Natural killer cell treated with Interleukin-12 subunit alpha and Interleukin-12 subunit beta and Interleukin-15 and Interleukin-18, amount 100 ng/mL, for 72 hours (primary cell): ENCODE measurements around the gene HNRNPC. TPM values are rescaled to one million over a fixed set of nuclear protein-coding genes. Genes with fewer than 3 reads are reported as not detected.
"Not testable (repeated sequence)": the region's sequence is repeated elsewhere in the genome, so short reads cannot be mapped to it uniquely, and the experiment has no call there.

Source experiments
- ATAC-seq, 2 donors: fragments of 150-1000 bp; cut with Tn5 transposase in 1 of 2; sonication (Bioruptor Pico), chemical (Tn5 transposase) in 1 of 2; 2 replicates each; pipeline ENCODE4 v1.10.0; 2021
- DNase-seq: peaks from one replicate; pipeline ENCODE4 v3.0.0; 2022; ENCODE audit warnings: low spot score
- H3K27ac Mint-ChIP-seq, 2 donors: 1 replicate in 1 of 2; 2 replicates in 1 of 2; pipeline ENCODE4 v1.8.0; 2022; ENCODE audit warnings: mixed read lengths in 2 of 2, mild to moderate bottlenecking in 1 of 2, moderate library complexity in 1 of 2
- H3K27me3 Mint-ChIP-seq, 2 donors: 1 replicate in 1 of 2; 2 replicates in 1 of 2; pipeline ENCODE4 v1.8.0; 2022; ENCODE audit warnings: mixed read lengths in 2 of 2
- H3K36me3 Mint-ChIP-seq: one replicate; pipeline ENCODE4 v1.8.0; 2022; ENCODE audit warnings: mixed read lengths
- H3K4me1 Mint-ChIP-seq, 2 donors: 1 replicate in 1 of 2; 2 replicates in 1 of 2; pipeline ENCODE4 v1.8.0; 2022; ENCODE audit warnings: low read depth in 2 of 2, mixed read lengths in 2 of 2, mild to moderate bottlenecking in 1 of 2
- H3K4me3 Mint-ChIP-seq: one replicate; pipeline ENCODE4 v1.8.0; 2022; ENCODE audit warnings: mixed read lengths
- H3K9me3 Mint-ChIP-seq: 2 replicates; pipeline ENCODE4 v1.8.0; 2022; ENCODE audit warnings: mixed read lengths
- total RNA-seq, 2 donors: library from RNA; stranded (reverse); gene quantifications; one replicate each; pipeline ENCODE4 v1.2.3, GENCODE V29; 2022

HNRNPC gene
- total RNA-seq, 2 donors from 2014 or later, result 834 to 917 TPM

DNA sequence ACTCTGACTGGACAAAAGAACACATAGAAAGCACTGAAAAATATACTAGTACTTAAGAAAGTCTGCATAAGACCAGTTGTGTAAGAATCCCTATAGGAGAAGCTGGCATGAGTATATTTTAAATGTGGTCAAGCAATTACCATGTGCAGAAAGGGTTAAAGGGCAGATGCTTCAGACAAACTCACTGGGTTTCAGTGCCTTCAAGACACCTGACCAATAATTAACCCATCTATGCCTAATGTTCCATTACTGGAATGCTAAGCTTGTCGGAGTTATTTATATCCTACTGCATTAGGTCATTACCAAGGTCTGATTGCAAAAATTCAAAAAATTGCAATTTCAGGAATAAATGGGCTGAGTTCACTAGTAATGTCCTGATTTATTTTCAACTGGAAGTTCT lies 41.3 kb downstream of the HNRNPC start:
- Mint-ChIP-seq H3K27me3 (no peaks in the 10 kb centered on the region), H3K4me1 (peaks cover 54 to 61% of the 10 kb centered on the region in 2 donors), H3K9me3 (no peaks in the 10 kb centered on the region), H3K27ac (peak overlapping the region; percentile 11 to 55), H3K36me3 (peaks cover 53% of the 10 kb centered on the region), H3K4me3 (peak overlapping the region; percentile 21)
- DNase-seq, result no peak
- no peak for ATAC-seq

DNA sequence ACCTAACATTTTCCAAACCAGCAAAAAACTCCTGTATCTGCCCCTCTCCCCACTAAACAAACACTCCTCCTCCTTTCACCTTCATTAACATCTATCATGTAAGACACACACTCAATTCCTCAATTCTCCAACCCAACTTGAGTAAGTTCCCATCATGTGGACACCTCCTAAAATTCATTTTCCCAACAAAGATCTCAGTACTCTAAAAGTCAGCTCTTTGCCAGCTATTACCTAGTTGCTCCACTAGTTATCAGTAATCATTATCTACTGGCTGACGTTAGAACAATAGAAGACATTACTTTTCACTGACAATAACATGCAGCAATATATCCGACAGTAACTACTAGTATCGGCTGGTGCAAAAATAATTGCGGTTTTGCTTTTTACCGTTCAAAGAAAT lies 42.1 kb downstream of the HNRNPC start:
- peaks cover 58 to 62% of the 10 kb centered on the region in 2 donors for H3K4me1 Mint-ChIP-seq
- DNase-seq, result no peak
- no peaks in the 10 kb centered on the region for H3K9me3 Mint-ChIP-seq
- H3K27ac Mint-ChIP-seq, result peak overlapping the region; percentile 11 to 55
- H3K27me3 Mint-ChIP-seq, result no peaks in the 10 kb centered on the region
- H3K4me3 Mint-ChIP-seq, result peak overlapping the region; percentile 5
- H3K36me3 Mint-ChIP-seq, result peaks cover 52% of the 10 kb centered on the region
- ATAC-seq, result no peak

DNA sequence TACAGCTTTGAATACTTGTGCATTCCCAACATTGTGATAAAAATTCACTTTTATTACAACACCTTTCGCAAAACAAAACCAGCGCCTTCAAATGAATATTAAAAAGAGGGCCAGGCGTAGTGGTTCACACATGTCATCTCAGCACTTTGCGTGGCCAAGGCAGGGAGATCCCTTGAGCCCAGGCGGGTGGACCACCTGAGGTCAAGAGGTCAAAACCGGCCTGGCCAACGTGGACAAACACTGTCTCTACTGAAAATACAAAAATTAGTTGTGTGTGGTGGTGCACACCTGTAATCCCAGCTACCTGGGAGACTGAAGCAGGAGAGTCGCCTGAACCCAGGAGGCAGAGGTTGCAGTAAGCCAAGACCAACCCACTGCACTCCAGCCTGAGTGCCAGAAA lies 42.8 kb downstream of the HNRNPC start:
- ATAC-seq (no peak), DNase-seq (no peak)
- H3K9me3 Mint-ChIP-seq, result no peaks in the 10 kb centered on the region
- peaks cover 55 to 59% of the 10 kb centered on the region in 2 donors for H3K4me1 Mint-ChIP-seq
- peaks cover 48% of the 10 kb centered on the region for H3K36me3 Mint-ChIP-seq
- peak overlapping the region; percentile 11 to 55 for H3K27ac Mint-ChIP-seq
- no peak overlapping the region for H3K4me3 Mint-ChIP-seq
- H3K27me3 Mint-ChIP-seq, result no peaks in the 10 kb centered on the region

DNA sequence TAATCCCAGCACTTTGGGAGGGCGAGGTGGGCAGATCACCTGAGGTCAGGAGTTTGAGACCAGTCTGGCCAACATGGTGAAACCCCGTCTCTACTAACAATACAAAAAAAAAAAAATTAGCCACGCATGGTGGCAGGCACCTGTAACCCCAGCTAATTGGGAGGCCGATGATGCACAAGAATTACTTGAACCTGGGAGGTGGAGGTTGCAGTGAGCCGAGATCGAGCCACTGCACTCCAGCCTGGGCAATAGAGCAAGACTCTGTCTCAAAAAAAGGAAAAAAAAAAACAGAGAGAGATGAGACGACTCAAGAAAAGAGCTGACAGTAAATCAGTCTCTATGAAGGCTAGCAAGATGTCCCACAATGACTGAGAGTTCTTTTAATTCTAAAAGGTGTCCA lies 44.1 kb downstream of the HNRNPC start:
- not testable (repeated sequence) for ATAC-seq, H3K4me3 Mint-ChIP-seq

DNA sequence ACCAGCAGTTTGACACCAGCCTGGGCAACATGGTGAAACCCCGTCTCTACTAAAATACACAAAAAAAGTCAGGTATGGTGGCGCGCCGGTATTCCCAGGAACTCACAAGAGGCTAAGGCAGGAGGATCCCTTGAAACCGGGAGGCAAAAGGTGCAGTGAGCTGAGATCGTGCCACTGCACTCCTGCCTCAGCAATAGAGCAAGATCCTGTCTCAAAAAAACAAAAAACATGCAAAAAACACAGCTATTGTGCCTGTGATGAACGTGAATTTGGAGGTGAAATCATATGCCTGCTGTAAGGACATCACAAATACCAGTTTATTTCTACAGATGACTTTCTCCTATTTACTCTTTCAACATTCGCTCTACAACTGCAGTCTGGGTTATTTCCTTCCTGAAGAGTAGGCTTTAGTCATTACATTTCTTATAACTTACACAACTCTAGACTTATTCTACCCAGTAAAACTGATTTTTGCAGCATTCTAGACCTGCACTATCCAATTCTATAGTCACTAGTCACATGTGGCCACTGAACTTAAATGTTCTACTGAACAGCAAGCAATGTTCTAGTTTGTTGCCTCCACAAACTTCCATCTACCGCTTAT lies 48.3 kb downstream of the HNRNPC start:
- Mint-ChIP-seq H3K4me3 (peak overlapping the region; percentile 50), H3K27me3 (no peaks in the 10 kb centered on the region), H3K36me3 (peaks cover 32% of the 10 kb centered on the region), H3K27ac (peak overlapping the region; percentile 13 to 51), H3K4me1 (peaks cover 44 to 48% of the 10 kb centered on the region in 2 donors), H3K9me3 (no peaks in the 10 kb centered on the region)
- ATAC-seq (peak; percentile 55 to 85), DNase-seq (no peak)

More for the DNA sequence above, 44.1 kb downstream of the HNRNPC start:
- Mint-ChIP-seq H3K27ac (peak overlapping the region in 1 of 2 donors; percentile 51), H3K36me3 (peaks cover 43% of the 10 kb centered on the region), H3K4me1 (peaks cover 54 to 55% of the 10 kb centered on the region in 2 donors)
- not testable (repeated sequence) for H3K9me3 Mint-ChIP-seq, H3K27me3 Mint-ChIP-seq, DNase-seq

DNA sequence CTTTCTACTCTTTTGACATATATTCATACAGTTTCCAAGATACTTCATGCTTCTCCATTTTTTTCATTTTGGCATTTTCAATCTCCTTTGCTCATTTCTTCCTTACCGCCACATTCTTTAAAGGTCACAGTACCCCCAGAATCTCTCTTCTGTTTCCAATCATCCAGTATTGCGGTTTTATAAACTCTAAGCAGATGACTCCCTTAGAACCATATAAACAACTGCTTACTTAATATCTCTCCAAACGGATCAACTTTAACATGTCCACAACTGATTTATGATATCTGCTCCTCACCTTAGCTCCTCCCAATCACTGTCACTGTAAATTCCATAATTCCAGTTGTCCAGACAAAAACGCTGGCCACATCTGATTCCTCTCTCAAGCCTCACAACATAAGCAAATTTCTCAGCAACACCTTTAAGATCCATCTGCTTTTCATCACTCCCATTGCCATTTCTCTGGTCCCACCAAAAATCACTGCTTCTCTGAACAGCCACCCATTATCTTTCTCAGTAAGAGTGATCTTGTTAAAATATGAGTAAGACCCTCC lies 49.6 kb downstream of the HNRNPC start:
- peak overlapping the region; percentile 24 for H3K4me3 Mint-ChIP-seq
- DNase-seq (no peak), ATAC-seq (no peak)
- H3K4me1 Mint-ChIP-seq, result peaks cover 56 to 59% of the 10 kb centered on the region in 2 donors
- peaks cover 42% of the 10 kb centered on the region for H3K36me3 Mint-ChIP-seq
- no peaks in the 10 kb centered on the region for H3K9me3 Mint-ChIP-seq
- peak overlapping the region; percentile 11 to 34 for H3K27ac Mint-ChIP-seq
- H3K27me3 Mint-ChIP-seq, result no peaks in the 10 kb centered on the region

DNA sequence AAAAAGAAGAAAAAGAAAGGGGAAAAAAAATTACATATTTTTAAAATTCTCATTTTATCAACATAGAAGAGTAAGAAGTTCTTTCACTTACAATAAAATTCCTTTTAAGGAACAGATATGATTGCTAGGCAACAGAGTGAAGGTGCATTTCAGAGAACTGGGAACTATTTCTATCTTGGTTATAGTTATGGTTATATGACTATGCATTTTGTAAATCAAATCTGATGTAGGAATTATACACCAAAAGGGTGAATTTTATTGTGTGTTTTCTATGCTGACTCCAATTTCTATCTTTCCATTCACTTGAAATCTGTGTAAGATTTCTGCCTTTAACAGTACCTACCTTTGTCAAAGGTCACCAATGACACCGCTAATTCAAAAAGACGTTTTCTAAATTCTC lies 50.1 kb downstream of the HNRNPC start:
- Mint-ChIP-seq H3K27ac (peak overlapping the region in 1 of 2 donors; percentile 34), H3K4me3 (peak overlapping the region; percentile 24), H3K4me1 (peaks cover 55 to 59% of the 10 kb centered on the region in 2 donors), H3K27me3 (no peaks in the 10 kb centered on the region), H3K36me3 (peaks cover 41% of the 10 kb centered on the region), H3K9me3 (no peaks in the 10 kb centered on the region)
- ATAC-seq (no peak), DNase-seq (no peak)

DNA sequence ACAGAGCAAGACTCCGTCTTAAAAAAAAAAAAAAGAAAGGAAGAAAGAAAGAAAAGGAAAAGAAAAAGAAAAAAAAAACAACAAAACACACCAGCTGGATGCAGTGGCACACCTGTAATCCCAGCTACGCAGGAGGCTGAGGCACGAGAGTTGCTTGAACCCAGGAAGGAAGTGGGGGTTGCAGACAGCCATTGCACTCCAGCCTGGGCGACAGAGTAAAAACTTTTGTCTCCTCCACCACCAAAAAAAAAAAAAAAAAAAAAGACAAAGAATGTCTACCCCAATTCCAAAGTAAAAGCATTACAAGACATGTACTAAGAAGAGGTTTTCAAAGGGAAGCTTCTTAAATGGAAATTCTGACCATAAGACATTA lies 53.4 kb downstream of the HNRNPC start:
- Mint-ChIP-seq H3K27ac (peak overlapping the region; percentile 82 to 90), H3K4me1 (peaks cover 54 to 65% of the 10 kb centered on the region in 2 donors), H3K36me3 (peaks cover 54% of the 10 kb centered on the region), H3K9me3 (no peaks in the 10 kb centered on the region), H3K27me3 (no peaks in the 10 kb centered on the region), H3K4me3 (peak overlapping the region; percentile 69)
- no peak for DNase-seq
- ATAC-seq, result peak in 1 of 2 donors; percentile 59

DNA sequence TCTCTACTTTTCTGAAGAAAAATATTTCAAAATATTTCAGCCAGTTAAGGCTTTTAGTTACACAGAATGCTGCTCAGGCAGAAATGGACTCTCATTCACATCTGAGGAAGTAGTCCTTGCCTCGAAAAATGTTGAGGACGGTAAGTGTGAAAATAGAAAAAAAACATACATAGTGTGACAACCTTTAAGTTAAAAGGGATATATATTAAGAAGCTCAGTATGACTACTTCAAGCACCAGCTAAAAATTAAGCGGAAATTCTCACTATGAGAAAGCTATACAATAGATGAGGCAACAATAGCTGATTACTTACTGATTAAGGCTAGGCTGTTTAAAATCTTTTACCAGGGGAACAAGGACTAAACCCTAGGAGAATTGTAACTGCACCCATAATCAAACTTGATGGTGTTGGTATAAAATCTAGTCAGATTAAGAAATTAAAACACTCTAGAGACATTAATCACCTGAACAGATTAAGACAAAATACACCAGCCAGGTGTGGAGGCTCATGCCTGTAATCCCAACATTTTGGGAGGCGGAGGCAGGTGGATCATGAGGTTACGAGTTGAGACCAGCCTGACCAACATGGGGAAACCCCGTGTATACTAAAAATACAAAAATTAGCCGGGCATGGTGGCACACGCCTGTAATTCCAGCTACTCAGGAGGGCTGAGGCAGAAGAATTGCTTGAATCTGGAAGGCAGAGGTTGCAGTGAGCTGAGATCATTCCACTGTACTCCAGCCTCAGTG lies 53.9 kb downstream of the HNRNPC start:
- ATAC-seq (peak; percentile 48 to 81), DNase-seq (no peak)
- H3K36me3 Mint-ChIP-seq, result peaks cover 55% of the 10 kb centered on the region
- H3K4me3 Mint-ChIP-seq, result peak overlapping the region; percentile 69
- peak overlapping the region; percentile 82 to 90 for H3K27ac Mint-ChIP-seq
- H3K9me3 Mint-ChIP-seq, result no peaks in the 10 kb centered on the region
- H3K4me1 Mint-ChIP-seq, result peaks cover 50 to 64% of the 10 kb centered on the region in 2 donors
- no peaks in the 10 kb centered on the region for H3K27me3 Mint-ChIP-seq

DNA sequence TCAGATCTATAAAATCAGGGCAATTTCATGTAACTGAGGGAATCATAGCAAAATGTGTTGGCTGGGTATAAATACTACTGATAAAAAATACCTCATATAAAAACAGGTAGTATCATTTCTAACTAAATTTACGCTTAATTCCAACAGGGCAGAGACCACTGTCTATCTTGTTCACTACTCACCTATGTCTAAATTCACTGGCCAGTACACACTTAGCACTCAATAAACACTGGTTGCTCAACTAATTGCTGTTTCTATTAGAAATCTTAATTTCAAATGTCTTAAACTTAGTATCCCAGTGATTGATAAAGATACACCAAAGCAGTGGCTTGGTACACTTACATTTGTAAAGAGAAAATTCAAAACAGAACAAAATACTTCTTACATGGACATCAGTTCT lies 55.6 kb downstream of the HNRNPC start:
- Mint-ChIP-seq H3K4me3 (peak overlapping the region; percentile 69), H3K36me3 (peaks cover 53% of the 10 kb centered on the region), H3K9me3 (no peaks in the 10 kb centered on the region), H3K27ac (peak overlapping the region; percentile 82 to 90), H3K27me3 (no peaks in the 10 kb centered on the region), H3K4me1 (peaks cover 41 to 60% of the 10 kb centered on the region in 2 donors)
- DNase-seq, result no peak
- ATAC-seq, result no peak

DNA sequence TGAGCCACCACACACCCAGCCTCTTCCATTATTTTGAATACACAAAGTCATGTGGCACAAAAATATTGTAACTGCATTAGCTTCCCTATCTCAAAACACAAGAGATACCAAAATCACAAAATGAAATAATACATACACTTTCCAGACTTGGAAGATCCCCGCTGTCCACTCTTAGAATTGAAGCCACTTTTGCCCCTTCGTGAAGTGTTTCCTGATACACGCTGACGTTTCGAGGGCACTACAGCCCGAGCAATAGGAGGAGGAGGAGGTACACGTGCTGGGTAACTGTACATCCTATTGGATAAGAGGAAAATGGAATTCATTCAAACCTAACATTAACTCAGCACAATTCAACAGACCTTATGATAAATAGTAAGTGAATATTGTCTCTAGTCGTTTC lies 56.4 kb downstream of the HNRNPC start:
- Mint-ChIP-seq H3K4me1 (peaks cover 47 to 62% of the 10 kb centered on the region in 2 donors), H3K36me3 (peaks cover 61% of the 10 kb centered on the region), H3K27ac (peak overlapping the region in 1 of 2 donors; percentile 31)
- ATAC-seq, H3K4me3 Mint-ChIP-seq, H3K27me3 Mint-ChIP-seq, H3K9me3 Mint-ChIP-seq, DNase-seq: not testable (repeated sequence)

DNA sequence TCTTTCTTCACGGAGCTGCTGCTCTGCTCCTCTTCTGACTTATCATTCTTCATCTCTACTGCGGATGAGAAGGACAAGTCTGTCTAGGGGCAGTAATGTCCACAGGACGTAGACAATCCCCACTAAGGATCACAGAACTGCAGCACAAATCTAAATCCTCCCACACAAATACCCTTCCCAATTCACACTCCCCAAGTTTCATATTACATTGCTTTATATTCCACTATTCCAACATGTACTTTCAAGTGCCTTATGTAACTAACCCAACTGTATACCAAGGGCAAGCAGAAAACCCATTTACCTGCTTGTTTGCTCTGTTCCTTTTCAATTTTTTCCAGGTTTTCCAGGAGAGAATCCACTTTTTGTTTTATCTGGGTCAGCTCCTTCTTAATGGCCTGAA lies 57.7 kb downstream of the HNRNPC start:
- H3K4me3 Mint-ChIP-seq, result no peak overlapping the region
- H3K4me1 Mint-ChIP-seq, result peaks cover 58 to 71% of the 10 kb centered on the region in 2 donors
- H3K9me3 Mint-ChIP-seq, result no peaks in the 10 kb centered on the region
- ATAC-seq (no peak), DNase-seq (no peak)
- peaks cover 74% of the 10 kb centered on the region for H3K36me3 Mint-ChIP-seq
- H3K27ac Mint-ChIP-seq, result peak overlapping the region; percentile 32 to 59
- no peaks in the 10 kb centered on the region for H3K27me3 Mint-ChIP-seq

DNA sequence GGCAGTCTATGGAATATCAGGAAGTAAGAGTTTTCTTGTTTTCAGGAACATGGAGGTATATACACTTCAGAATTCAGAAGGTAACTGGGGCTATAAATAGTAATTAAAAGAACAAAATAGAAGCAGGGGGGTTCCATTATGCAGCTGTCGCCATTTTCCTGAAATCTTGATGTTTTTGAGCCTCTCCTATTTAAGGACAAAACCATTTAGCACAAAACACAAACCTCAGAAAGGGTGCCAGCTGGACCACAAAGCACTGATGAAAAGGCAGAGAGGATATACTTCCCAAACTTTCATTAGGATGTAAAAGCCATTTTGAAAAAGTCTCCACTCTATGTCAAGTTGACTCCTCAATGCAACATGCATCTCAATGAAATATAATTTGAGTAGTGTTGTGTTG lies 59.2 kb downstream of the HNRNPC start:
- DNase-seq, result no peak
- Mint-ChIP-seq H3K4me3 (no peak overlapping the region), H3K27me3 (no peaks in the 10 kb centered on the region), H3K36me3 (peaks cover 73% of the 10 kb centered on the region), H3K27ac (no peak overlapping the region), H3K9me3 (no peaks in the 10 kb centered on the region), H3K4me1 (peaks cover 51 to 57% of the 10 kb centered on the region in 2 donors)
- ATAC-seq, result no peak

DNA sequence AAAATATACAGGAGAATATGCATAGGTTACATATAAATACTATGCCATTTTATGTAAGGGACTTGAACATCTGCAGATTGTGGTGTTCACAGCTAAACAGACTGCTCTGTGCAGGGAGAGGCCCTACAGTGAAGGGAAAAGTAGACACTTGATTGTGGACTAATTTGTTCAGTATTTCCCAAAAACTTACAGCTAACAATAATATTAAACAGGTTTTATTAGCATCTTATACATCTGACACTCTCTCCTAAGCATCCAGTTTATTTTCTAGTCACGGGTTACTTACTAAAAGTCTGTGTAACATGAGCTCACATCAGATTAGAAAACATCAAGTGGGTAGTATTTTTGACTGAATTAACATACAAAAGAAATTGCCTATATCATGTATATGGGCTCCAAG lies 60.1 kb downstream of the HNRNPC start:
- Mint-ChIP-seq H3K9me3 (no peaks in the 10 kb centered on the region), H3K4me1 (peaks cover 50 to 52% of the 10 kb centered on the region in 2 donors), H3K36me3 (peaks cover 66% of the 10 kb centered on the region), H3K27ac (no peak overlapping the region), H3K27me3 (no peaks in the 10 kb centered on the region), H3K4me3 (no peak overlapping the region)
- ATAC-seq (no peak), DNase-seq (no peak)
